Testis (tissue), 3 donors: Measurements from ENCODE around the gene TAF9. TPM values are rescaled to one million over a fixed set of nuclear protein-coding genes. Genes with fewer than 3 reads are reported as not detected.

Source experiments
- DNase-seq: peaks from one replicate; pipeline ENCODE4 v3.0.0-alpha.2; 2019
- H3K27ac ChIP-seq, 2 donors: fragments of 200-600 bp; sonication (generic); one replicate each; pipeline ENCODE4 v1.5.1; 2019
- H3K27me3 ChIP-seq: fragments of 200-600 bp; sonication (generic); one replicate; pipeline ENCODE4 v1.5.1; 2019
- H3K36me3 ChIP-seq: fragments of 200-600 bp; sonication (generic); one replicate; pipeline ENCODE4 v1.5.1; 2017; ENCODE audit warnings: low read depth; ENCODE audit errors: missing control alignments
- H3K4me1 ChIP-seq: fragments of 200-600 bp; sonication (generic); one replicate; pipeline ENCODE4 v1.5.1; 2019
- H3K4me3 ChIP-seq, 2 donors: fragments of 200-600 bp; sonication (generic); one replicate each; pipeline ENCODE4 v1.5.1; 2017 to 2019
- H3K9me3 ChIP-seq: fragments of 200-600 bp; sonication (generic); one replicate; pipeline ENCODE4 v1.5.1; 2017
- POLR2A ChIP-seq: fragments of 450-650 bp; IDR thresholded peaks from one replicate; pipeline ENCODE4 v1.6.1; 2017; ENCODE audit warnings: antibody characterized with exemption, mild to moderate bottlenecking, moderate library complexity
- WGBS, 2 donors: methylation state at CpG; one replicate each; pipeline ENCODE4 v1.1.5; 2018; 5-methylcytosine and 5-hydroxymethylcytosine counted together
- intact Hi-C: fragments of 100-400 bp; cut with DNase I; formaldehyde crosslinking; loops from one replicate; pipeline ENCODE4 v1.15.1; 2023; ENCODE audit warnings: low total_unique reads
- polyA plus RNA-seq: library from polyadenylated mRNA; stranded (reverse); fragments of 350-450 nt; fragmentation: Illumina TruSeq; extraction: RNeasy Lipid Tissue Mini Kit (QIAGEN cat#74804); gene quantifications from one replicate; pipeline ENCODE4 v1.2.3, GENCODE V29; 2014; ENCODE audit warnings: low read depth, low replicate concordance; ENCODE audit not compliant: insufficient read depth
- total RNA-seq, 2 donors: library from RNA; depleted of rRNA; stranded (reverse); fragments of >200 nt; gene quantifications; one replicate each; pipeline ENCODE4 v1.2.3, GENCODE V29; 2016
- TF ChIP-seq, protein P1 (sequence below), 3 experiments: fragments of 450-650 bp in 2 of 3; fragments of 200-600 bp in 1 of 3; sonication (generic) in 1 of 3; IDR thresholded peaks; one replicate each; pipeline ENCODE4 v1.5.1; 2016 to 2019; ENCODE audit warnings: antibody characterized with exemption in 3 of 3, mild to moderate bottlenecking in 2 of 3, moderate library complexity in 1 of 3

TAF9 gene
- total and polyA plus RNA-seq, 3 donors from 2014 or later: 121 to 297 (median 182) TPM

DNA sequence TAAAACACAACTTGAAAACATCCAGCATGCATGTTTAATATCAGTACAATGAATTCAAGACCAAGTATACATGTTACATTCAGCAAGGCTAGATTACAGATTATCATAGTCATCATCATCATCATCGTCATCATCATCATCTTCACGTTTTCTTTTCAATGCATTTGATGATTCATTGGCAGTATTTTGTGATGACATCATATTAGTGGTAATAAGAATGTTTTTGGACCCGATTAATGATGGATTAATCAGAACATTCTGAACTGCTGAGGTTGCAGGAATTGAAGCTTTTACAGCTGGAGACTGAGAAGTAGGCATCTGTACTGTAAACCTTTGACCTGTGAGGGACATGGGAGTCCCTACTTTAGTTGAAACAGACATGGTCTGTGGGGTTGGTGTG lies 4.5 kb downstream of the TAF9 start:
- H3K27me3 ChIP-seq: no peaks in the 10 kb centered on the region
- peaks cover 11% of the 10 kb centered on the region for H3K4me1 ChIP-seq
- no peak for TF ChIP-seq POLR2A
- TF ChIP-seq, protein P1, sequence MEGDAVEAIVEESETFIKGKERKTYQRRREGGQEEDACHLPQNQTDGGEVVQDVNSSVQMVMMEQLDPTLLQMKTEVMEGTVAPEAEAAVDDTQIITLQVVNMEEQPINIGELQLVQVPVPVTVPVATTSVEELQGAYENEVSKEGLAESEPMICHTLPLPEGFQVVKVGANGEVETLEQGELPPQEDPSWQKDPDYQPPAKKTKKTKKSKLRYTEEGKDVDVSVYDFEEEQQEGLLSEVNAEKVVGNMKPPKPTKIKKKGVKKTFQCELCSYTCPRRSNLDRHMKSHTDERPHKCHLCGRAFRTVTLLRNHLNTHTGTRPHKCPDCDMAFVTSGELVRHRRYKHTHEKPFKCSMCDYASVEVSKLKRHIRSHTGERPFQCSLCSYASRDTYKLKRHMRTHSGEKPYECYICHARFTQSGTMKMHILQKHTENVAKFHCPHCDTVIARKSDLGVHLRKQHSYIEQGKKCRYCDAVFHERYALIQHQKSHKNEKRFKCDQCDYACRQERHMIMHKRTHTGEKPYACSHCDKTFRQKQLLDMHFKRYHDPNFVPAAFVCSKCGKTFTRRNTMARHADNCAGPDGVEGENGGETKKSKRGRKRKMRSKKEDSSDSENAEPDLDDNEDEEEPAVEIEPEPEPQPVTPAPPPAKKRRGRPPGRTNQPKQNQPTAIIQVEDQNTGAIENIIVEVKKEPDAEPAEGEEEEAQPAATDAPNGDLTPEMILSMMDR (IDR thresholded peaks at IDR 0.05): no peak
- intact Hi-C loops: no loop called here
- no peak overlapping the region for H3K27ac ChIP-seq
- no peaks in the 10 kb centered on the region for H3K9me3 ChIP-seq
- DNase-seq: no peak
- WGBS, 2 donors: 68 to 74% methylated on average over 3 of the region's 3 CpGs
- no peak overlapping the region for H3K4me3 ChIP-seq
- no peaks in the 10 kb centered on the region for H3K36me3 ChIP-seq

DNA sequence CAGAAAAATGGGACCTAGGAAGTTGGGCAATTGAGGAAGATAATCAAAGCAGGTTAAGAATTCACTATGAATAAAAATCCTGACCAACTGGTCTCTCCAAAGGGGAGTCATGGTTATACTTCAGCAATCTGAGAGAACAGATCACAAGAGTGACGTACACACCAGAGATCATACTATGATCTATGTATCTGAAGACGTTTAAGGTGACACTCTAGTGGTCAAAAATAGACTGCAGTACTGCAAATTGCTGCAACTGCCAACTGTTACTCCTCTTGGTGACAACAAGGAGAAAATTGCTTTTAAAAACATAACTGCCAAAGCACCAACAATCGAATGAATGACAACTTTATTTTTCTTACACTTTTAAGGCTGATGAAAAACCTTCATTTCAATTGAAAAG lies 4.9 kb downstream of the TAF9 start:
- 59 to 64% methylated on average over 3 of the region's 3 CpGs for whole genome bisulfite sequencing, 2 donors
- no peak for TF ChIP-seq POLR2A
- TF ChIP-seq, protein P1 (IDR thresholded peaks at IDR 0.05): no peak
- no peaks in the 10 kb centered on the region for H3K27me3 ChIP-seq
- H3K4me1 ChIP-seq: peaks cover 11% of the 10 kb centered on the region
- no peak overlapping the region for H3K27ac ChIP-seq
- no peaks in the 10 kb centered on the region for H3K9me3 ChIP-seq
- H3K4me3 ChIP-seq: no peak overlapping the region
- H3K36me3 ChIP-seq: no peaks in the 10 kb centered on the region
- no peak for DNase-seq
- intact Hi-C loops: no loop called here

DNA sequence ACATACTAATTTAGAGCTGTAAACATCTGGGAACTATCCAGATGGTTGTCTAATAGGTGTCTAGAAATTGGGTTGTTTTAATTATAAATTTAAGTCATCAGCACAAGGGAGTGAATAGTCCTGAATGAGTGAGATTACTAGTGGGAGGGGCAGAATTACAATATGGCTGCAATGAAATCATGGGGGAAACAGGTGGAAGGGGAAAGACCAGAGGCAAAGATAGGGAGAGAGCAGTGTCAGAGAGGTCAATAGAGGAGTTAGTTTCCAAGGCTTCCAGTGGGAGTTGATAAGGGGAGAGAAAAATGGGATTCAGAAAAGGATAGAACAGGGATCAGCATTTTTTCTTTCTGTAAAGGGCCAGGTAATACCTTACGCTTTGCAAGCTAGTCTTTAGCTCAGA lies 8.9 kb downstream of the TAF9 start:
- DNase-seq: no peak
- 78 to 100% methylated on average over 1 of the region's 1 CpG for WGBS, 2 donors
- Histone ChIP-seq H3K9me3 (no peaks in the 10 kb centered on the region), H3K36me3 (no peaks in the 10 kb centered on the region), H3K4me1 (no peaks in the 10 kb centered on the region), H3K27ac (no peak overlapping the region), H3K4me3 (no peak overlapping the region), H3K27me3 (no peaks in the 10 kb centered on the region)
- TF ChIP-seq POLR2A: no peak
- TF ChIP-seq, protein P1 (IDR thresholded peaks at IDR 0.05): no peak
- intact Hi-C loops: no loop called here

DNA sequence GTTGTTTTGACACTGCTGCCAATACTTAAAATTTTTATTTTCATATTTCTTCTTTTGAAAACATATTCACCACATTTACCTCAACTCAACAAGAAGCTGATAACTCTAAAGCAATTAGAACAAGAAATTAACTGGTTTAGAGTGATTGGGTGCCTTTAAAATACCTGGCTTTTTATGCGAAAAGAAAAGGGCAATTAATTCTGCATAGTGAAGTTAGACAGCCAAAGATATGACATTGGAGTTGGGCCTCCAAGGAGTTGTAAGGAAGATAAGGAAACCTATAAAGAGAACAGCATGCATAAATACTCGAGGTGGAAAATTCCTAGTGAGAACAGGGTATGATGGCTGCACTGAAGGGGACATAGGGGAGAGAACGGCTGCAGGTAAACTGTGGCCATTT lies 9.6 kb downstream of the TAF9 start:
- 59 to 71% methylated on average over 3 of the region's 3 CpGs for WGBS, 2 donors
- Histone ChIP-seq H3K36me3 (no peaks in the 10 kb centered on the region), H3K4me1 (no peaks in the 10 kb centered on the region), H3K27ac (no peak overlapping the region), H3K4me3 (no peak overlapping the region), H3K9me3 (no peaks in the 10 kb centered on the region), H3K27me3 (no peaks in the 10 kb centered on the region)
- intact Hi-C loops: no loop called here
- TF ChIP-seq POLR2A: no peak
- DNase-seq: no peak

DNA sequence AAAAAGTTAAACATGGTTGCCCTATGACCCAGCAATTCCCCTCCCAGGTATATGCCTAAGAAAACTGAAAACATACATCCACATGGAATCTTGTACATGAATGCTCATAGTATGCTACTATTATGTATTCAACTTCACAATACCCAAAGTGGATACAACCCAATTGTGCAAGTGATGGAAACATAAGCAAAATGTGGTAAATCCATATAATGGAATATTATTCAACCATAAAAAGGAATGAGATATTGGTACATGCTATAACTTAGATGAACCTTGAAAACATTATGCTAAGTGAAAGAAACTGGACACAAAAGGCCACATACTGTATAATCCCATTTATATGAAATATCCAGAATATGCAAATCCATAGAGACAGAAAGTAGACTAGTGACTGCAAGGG lies 18.7 kb downstream of the TAF9 start:
- TF ChIP-seq, protein P1 (IDR thresholded peaks at IDR 0.05): no peak
- TF ChIP-seq POLR2A: no peak
- Histone ChIP-seq H3K27ac (no peak overlapping the region), H3K4me1 (no peaks in the 10 kb centered on the region), H3K9me3 (no peaks in the 10 kb centered on the region), H3K36me3 (no peaks in the 10 kb centered on the region), H3K27me3 (no peaks in the 10 kb centered on the region), H3K4me3 (no peak overlapping the region)
- no peak for DNase-seq
- intact Hi-C loops: no loop called here
